HG02840 (cell line): ENCODE results near the gene UBE2D2.
"Not testable (repeated sequence)": the region's sequence is repeated elsewhere in the genome, so short reads cannot be mapped to it uniquely, and the experiment has no call there.

Experiments
- ATAC-seq: cut with Tn5 transposase; IDR thresholded peaks from one replicate; pipeline ENCODE4 v1.9.1; 2021; ENCODE audit warnings: mild to moderate bottlenecking, moderate library complexity, moderate number of reproducible peaks; ENCODE audit not compliant: unreplicated experiment, low FRiP score

Gene UBE2D2

GRCh38 chr5:139560752-139561654 lies at the start of gene UBE2D2:
UBE2D2 (plus strand) TSS chr5:139561339; CDS start chr5:139561792, 453 bp downstream.
- ATAC-seq, result peak; percentile 77

- no peak for ATAC-seq
Observed at GRCh38 chr5:139512786-139513390, 48.3 kb upstream of the UBE2D2 start.

GRCh38 chr5:139513434-139513833 lies 47.7 kb upstream of the UBE2D2 start:
- ATAC-seq, result not testable (repeated sequence)

GRCh38 chr5:139513852-139514485 lies 47.2 kb upstream of the UBE2D2 start:
- no peak for ATAC-seq

- ATAC-seq, result no peak
Observed at GRCh38 chr5:139514486-139514856, 46.7 kb upstream of the UBE2D2 start.

- ATAC-seq, result peak; percentile 85
Observed at GRCh38 chr5:139517683-139518564, 43.2 kb upstream of the UBE2D2 start.

GRCh38 chr5:139523635-139524445 lies 37.3 kb upstream of the UBE2D2 start:
- ATAC-seq, result no peak

GRCh38 chr5:139524446-139524845 lies 36.7 kb upstream of the UBE2D2 start:
- no peak for ATAC-seq

- peak; percentile 33 for ATAC-seq
Observed at GRCh38 chr5:139524940-139525585, 36.1 kb upstream of the UBE2D2 start.

GRCh38 chr5:139525586-139526308 lies 35.4 kb upstream of the UBE2D2 start:
- ATAC-seq, result peak; percentile 50

GRCh38 chr5:139526309-139527089 lies 34.6 kb upstream of the UBE2D2 start:
- ATAC-seq, result not testable (repeated sequence)

- ATAC-seq, result not testable (repeated sequence)
Observed at GRCh38 chr5:139527090-139527470, 34.1 kb upstream of the UBE2D2 start.

- not testable (repeated sequence) for ATAC-seq
Observed at GRCh38 chr5:139527896-139528467, 33.2 kb upstream of the UBE2D2 start.

- not testable (repeated sequence) for ATAC-seq
Observed at GRCh38 chr5:139528695-139529094, 32.4 kb upstream of the UBE2D2 start.

- ATAC-seq, result not testable (repeated sequence)
Observed at GRCh38 chr5:139530079-139530478, 31.1 kb upstream of the UBE2D2 start.

GRCh38 chr5:139531772-139532169 lies 29.4 kb upstream of the UBE2D2 start:
- no peak for ATAC-seq

GRCh38 chr5:139543423-139543991 lies 17.6 kb upstream of the UBE2D2 start:
- ATAC-seq, result peak; percentile 83
